ENCODE measurements around the gene ZNF101. TPM values are rescaled to one million over a fixed set of nuclear protein-coding genes. Genes with fewer than 3 reads are reported as not detected.
A peak's percentile ranks its signal among the peaks of the same experiment; 100 is the strongest.

The ZNF101 gene
- polyA plus RNA-seq, 1 donor from 2014 or later = 12.2 TPM

- Histone ChIP-seq H3K4me3 (ENCODE audit: low read length) (no peak overlapping the region), H3K27me3 (ENCODE audit: insufficient read depth, low read depth, low read length) (no peaks in the 10 kb centered on the region), H4K20me1 (ENCODE audit: insufficient read depth) (no peaks in the 10 kb centered on the region), H3K4me2 (ENCODE audit: low read length) (no peak overlapping the region), H2AFZ (ENCODE audit: low read depth, low read length) (no peak overlapping the region), H3K9me3 (ENCODE audit: low read length) (no peaks in the 10 kb centered on the region), H3K27ac (ENCODE audit: low read length) (no peak overlapping the region), H3K9me2 (ENCODE audit: insufficient read depth, low read length) (no peaks in the 10 kb centered on the region), H3K36me3 (ENCODE audit: insufficient read depth, low read length) (no peaks in the 10 kb centered on the region), H3F3A (ENCODE audit: insufficient read depth, low read length, poor library complexity, severe bottlenecking) (no peaks in the 10 kb centered on the region), H3K9ac (ENCODE audit: low read length) (no peak overlapping the region), H3K79me2 (replicated peaks; ENCODE audit: insufficient read depth, low read length) (peaks cover 3% of the 10 kb centered on the region)
- TF ChIP-seq MXI1 (conservative IDR thresholded peaks at IDR 0.05; ENCODE audit: poor library complexity, severe bottlenecking) = no peak
- TF ChIP-seq TAF1 (IDR thresholded peaks at IDR 0.05; ENCODE audit: low read depth) = no peak
- TF ChIP-seq EP300 (conservative IDR thresholded peaks at IDR 0.05; ENCODE audit: poor library complexity, severe bottlenecking) = no peak
- TF ChIP-seq EZH2 (IDR thresholded peaks at IDR 0.05; ENCODE audit: borderline replicate concordance, insufficient read depth, low read length, poor library complexity, severe bottlenecking) = no peak
- no peak for TF ChIP-seq SMC3 (conservative IDR thresholded peaks at IDR 0.05; ENCODE audit: poor library complexity)
- TF ChIP-seq POLR2AphosphoS5 (IDR thresholded peaks at IDR 0.05) = no peak
- no peak for TF ChIP-seq REST (IDR thresholded peaks at IDR 0.05; ENCODE audit: borderline replicate concordance)
- TF ChIP-seq, protein P1, sequence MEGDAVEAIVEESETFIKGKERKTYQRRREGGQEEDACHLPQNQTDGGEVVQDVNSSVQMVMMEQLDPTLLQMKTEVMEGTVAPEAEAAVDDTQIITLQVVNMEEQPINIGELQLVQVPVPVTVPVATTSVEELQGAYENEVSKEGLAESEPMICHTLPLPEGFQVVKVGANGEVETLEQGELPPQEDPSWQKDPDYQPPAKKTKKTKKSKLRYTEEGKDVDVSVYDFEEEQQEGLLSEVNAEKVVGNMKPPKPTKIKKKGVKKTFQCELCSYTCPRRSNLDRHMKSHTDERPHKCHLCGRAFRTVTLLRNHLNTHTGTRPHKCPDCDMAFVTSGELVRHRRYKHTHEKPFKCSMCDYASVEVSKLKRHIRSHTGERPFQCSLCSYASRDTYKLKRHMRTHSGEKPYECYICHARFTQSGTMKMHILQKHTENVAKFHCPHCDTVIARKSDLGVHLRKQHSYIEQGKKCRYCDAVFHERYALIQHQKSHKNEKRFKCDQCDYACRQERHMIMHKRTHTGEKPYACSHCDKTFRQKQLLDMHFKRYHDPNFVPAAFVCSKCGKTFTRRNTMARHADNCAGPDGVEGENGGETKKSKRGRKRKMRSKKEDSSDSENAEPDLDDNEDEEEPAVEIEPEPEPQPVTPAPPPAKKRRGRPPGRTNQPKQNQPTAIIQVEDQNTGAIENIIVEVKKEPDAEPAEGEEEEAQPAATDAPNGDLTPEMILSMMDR (IDR thresholded peaks at IDR 0.05; ENCODE audit: poor library complexity, severe bottlenecking) = no peak
- no peak for TF ChIP-seq RAD21 (conservative IDR thresholded peaks at IDR 0.05)
Measured at GRCh38 chr19:19637523-19638251, 31.0 kb upstream of the ZNF101 start.

GRCh38 chr19:19642506-19643157, 26.0 kb upstream of the ZNF101 start:
- Histone ChIP-seq H3K27ac (ENCODE audit: low read length) (peak overlapping the region; percentile 62), H3K4me3 (ENCODE audit: low read length) (peak overlapping the region; percentile 92), H3K9me2 (ENCODE audit: insufficient read depth, low read length) (no peaks in the 10 kb centered on the region), H3K9ac (ENCODE audit: low read length) (peak overlapping the region; percentile 84), H3K36me3 (ENCODE audit: insufficient read depth, low read length) (no peaks in the 10 kb centered on the region), H3K9me3 (ENCODE audit: low read length) (no peaks in the 10 kb centered on the region), H3F3A (ENCODE audit: insufficient read depth, low read length, poor library complexity, severe bottlenecking) (no peaks in the 10 kb centered on the region), H3K27me3 (ENCODE audit: insufficient read depth, low read depth, low read length) (no peaks in the 10 kb centered on the region), H2AFZ (ENCODE audit: low read depth, low read length) (peak overlapping the region; percentile 34), H3K4me2 (ENCODE audit: low read length) (peak overlapping the region; percentile 80), H4K20me1 (ENCODE audit: insufficient read depth) (no peaks in the 10 kb centered on the region), H3K79me2 (replicated peaks; ENCODE audit: insufficient read depth, low read length) (peaks cover 3% of the 10 kb centered on the region)
- TF ChIP-seq EZH2 (IDR thresholded peaks at IDR 0.05; ENCODE audit: borderline replicate concordance, insufficient read depth, low read length, poor library complexity, severe bottlenecking) = no peak
- TF ChIP-seq SMC3 (conservative IDR thresholded peaks at IDR 0.05; ENCODE audit: poor library complexity) = no peak
- no peak for TF ChIP-seq REST (IDR thresholded peaks at IDR 0.05; ENCODE audit: borderline replicate concordance)
- peak; percentile 23 for TF ChIP-seq MXI1 (conservative IDR thresholded peaks at IDR 0.05; ENCODE audit: poor library complexity, severe bottlenecking)
